ENCODE results near the gene MNX1. TPM values are rescaled to one million over a fixed set of nuclear protein-coding genes. Genes with fewer than 3 reads are reported as not detected.

The MNX1 gene
- polyA plus RNA-seq, 1 donor from 2014 or later = not detected

GRCh38 chr7:156985101-156985992 is 25.1 kb downstream of the MNX1 start:
- Histone ChIP-seq H3K4me2 (ENCODE audit: low read length) (no peak overlapping the region), H3K9me3 (ENCODE audit: low read length) (no peaks in the 10 kb centered on the region), H3K27me3 (ENCODE audit: insufficient read depth, low read depth, low read length) (no peaks in the 10 kb centered on the region), H3K9ac (ENCODE audit: low read length) (no peak overlapping the region), H3K79me2 (replicated peaks; ENCODE audit: insufficient read depth, low read length) (no peaks in the 10 kb centered on the region), H3K9me2 (ENCODE audit: insufficient read depth, low read length) (no peaks in the 10 kb centered on the region), H3K4me3 (ENCODE audit: low read length) (no peak overlapping the region), H3K36me3 (ENCODE audit: insufficient read depth, low read length) (no peaks in the 10 kb centered on the region), H4K20me1 (ENCODE audit: insufficient read depth) (no peaks in the 10 kb centered on the region), H3K27ac (ENCODE audit: low read length) (no peak overlapping the region), H3F3A (ENCODE audit: insufficient read depth, low read length, poor library complexity, severe bottlenecking) (no peaks in the 10 kb centered on the region), H2AFZ (ENCODE audit: low read depth, low read length) (no peak overlapping the region)
- TF ChIP-seq POLR2AphosphoS5 (IDR thresholded peaks at IDR 0.05) (no peak), RAD21 (conservative IDR thresholded peaks at IDR 0.05) (no peak), EZH2 (IDR thresholded peaks at IDR 0.05; ENCODE audit: borderline replicate concordance, insufficient read depth, low read length, poor library complexity, severe bottlenecking) (no peak), SMC3 (conservative IDR thresholded peaks at IDR 0.05; ENCODE audit: poor library complexity) (no peak), CTCF (IDR thresholded peaks at IDR 0.05; ENCODE audit: poor library complexity, severe bottlenecking) (no peak), MXI1 (conservative IDR thresholded peaks at IDR 0.05; ENCODE audit: poor library complexity, severe bottlenecking) (no peak), EP300 (conservative IDR thresholded peaks at IDR 0.05; ENCODE audit: poor library complexity, severe bottlenecking) (no peak), TAF1 (IDR thresholded peaks at IDR 0.05; ENCODE audit: low read depth) (no peak), REST (IDR thresholded peaks at IDR 0.05; ENCODE audit: borderline replicate concordance) (no peak)

DNA sequence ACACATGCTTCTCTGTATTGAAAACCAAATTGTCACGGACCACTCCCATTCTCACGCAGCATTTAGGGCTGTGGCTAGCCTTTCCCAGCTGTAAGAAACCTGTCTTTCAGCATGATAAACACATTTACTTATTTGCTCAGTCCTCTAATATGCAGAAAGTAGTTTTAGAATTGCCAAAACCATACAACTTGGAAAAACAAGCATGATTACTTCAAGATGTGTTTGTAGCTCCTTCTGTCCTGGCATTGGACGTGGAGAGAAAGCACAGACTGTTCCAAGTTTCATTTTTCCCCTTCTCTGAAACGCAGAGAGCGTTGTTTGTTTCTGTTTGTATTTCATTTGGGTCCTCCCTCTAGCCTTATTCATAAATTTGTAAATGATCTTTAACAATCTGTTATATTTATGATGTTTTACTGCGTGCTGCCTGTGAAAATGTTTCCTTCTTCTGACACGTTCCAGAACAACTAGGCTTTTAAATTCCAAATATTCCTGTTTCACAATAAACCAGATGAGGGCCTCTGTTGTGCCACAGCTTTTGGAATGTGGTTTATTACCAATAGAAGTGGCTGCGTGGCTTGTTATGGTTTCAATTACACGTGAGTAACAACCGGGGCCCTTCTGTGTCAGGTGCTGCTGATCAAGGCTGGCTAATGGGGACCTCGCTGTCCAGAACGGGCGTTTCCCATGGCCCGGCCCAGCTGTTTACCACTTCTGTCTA is 26.1 kb downstream of the MNX1 start:
- Histone ChIP-seq H3K27me3 (ENCODE audit: insufficient read depth, low read depth, low read length) (no peaks in the 10 kb centered on the region), H3F3A (ENCODE audit: insufficient read depth, low read length, poor library complexity, severe bottlenecking) (no peaks in the 10 kb centered on the region), H3K79me2 (replicated peaks; ENCODE audit: insufficient read depth, low read length) (no peaks in the 10 kb centered on the region), H4K20me1 (ENCODE audit: insufficient read depth) (no peaks in the 10 kb centered on the region), H3K9me3 (ENCODE audit: low read length) (no peaks in the 10 kb centered on the region), H3K4me2 (ENCODE audit: low read length) (no peak overlapping the region), H3K9me2 (ENCODE audit: insufficient read depth, low read length) (no peaks in the 10 kb centered on the region), H3K4me3 (ENCODE audit: low read length) (no peak overlapping the region), H2AFZ (ENCODE audit: low read depth, low read length) (no peak overlapping the region), H3K27ac (ENCODE audit: low read length) (no peak overlapping the region), H3K9ac (ENCODE audit: low read length) (no peak overlapping the region), H3K36me3 (ENCODE audit: insufficient read depth, low read length) (no peaks in the 10 kb centered on the region)
- TF ChIP-seq REST (IDR thresholded peaks at IDR 0.05; ENCODE audit: borderline replicate concordance) (no peak), POLR2AphosphoS5 (IDR thresholded peaks at IDR 0.05) (no peak)

Measured in neural cell (in vitro differentiated cells).